ENCODE results near the gene TPBGL.

- TF ChIP-seq, protein P1, sequence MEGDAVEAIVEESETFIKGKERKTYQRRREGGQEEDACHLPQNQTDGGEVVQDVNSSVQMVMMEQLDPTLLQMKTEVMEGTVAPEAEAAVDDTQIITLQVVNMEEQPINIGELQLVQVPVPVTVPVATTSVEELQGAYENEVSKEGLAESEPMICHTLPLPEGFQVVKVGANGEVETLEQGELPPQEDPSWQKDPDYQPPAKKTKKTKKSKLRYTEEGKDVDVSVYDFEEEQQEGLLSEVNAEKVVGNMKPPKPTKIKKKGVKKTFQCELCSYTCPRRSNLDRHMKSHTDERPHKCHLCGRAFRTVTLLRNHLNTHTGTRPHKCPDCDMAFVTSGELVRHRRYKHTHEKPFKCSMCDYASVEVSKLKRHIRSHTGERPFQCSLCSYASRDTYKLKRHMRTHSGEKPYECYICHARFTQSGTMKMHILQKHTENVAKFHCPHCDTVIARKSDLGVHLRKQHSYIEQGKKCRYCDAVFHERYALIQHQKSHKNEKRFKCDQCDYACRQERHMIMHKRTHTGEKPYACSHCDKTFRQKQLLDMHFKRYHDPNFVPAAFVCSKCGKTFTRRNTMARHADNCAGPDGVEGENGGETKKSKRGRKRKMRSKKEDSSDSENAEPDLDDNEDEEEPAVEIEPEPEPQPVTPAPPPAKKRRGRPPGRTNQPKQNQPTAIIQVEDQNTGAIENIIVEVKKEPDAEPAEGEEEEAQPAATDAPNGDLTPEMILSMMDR (IDR thresholded peaks at IDR 0.05; ENCODE audit: extremely low read depth in 1 of 2, insufficient read depth in 1 of 2, low read depth in 1 of 2, low read length in 2 of 2): no peak
- no peak for TF ChIP-seq EZH2 (IDR thresholded peaks at IDR 0.05; ENCODE audit: borderline replicate concordance, low read depth, low read length, severe bottlenecking)
- TF ChIP-seq FOS (IDR thresholded peaks at IDR 0.05; ENCODE audit: borderline replicate concordance, insufficient read depth, low read length): no peak
These were observed 32.3 kb downstream of the TPBGL start for GRCh38 chr11:75272821-75273301.

Measured in endothelial cell of umbilical vein (primary cell).